GM12872 (cell line): ENCODE data around the gene TMEM184B.

Experiments
- TF ChIP-seq, protein P1 (sequence below): IDR thresholded peaks from 3 replicates; pipeline ENCODE4 v1.5.1; 2011; ENCODE audit warnings: low read depth, mild to moderate bottlenecking, low read length, moderate library complexity; ENCODE audit not compliant: insufficient read depth

Gene TMEM184B

DNA sequence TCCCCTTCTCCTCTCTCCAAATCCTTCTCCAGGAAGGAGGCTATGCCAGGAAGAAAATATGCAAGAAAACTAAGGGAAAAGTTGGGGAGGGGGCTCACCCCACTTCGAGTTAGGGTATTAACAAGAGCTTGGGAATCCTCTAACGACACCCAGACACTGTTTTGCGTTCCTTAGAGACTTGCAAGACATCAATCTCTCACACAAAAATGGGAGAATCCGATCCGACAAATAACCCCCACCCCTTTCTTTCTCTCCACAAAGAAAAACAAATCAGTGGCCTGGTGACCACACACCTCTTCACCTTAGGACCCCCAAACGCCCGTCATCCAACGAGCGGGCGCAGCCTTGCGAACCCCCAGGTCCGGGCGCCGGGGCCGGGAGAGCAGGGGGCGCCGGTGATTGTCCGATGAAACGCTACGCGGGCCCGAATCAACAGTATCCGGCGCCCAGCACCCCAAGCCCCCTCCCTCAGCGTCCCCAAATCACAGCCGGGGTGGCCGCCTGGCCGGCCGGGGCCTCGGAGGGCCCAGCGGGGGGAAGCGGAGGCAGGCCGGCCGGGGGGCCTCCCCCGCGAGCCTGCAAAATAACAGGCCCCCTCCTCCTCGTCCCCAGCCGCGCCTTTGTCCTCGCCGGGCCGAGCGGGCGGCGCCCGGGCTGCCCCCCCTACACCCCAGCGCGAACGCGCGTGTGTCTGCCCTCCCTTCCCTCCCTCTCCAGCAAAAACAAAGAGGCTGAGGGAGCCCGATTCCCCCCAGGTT is 43.7 kb upstream of the TMEM184B start:
- TF ChIP-seq, protein P1, sequence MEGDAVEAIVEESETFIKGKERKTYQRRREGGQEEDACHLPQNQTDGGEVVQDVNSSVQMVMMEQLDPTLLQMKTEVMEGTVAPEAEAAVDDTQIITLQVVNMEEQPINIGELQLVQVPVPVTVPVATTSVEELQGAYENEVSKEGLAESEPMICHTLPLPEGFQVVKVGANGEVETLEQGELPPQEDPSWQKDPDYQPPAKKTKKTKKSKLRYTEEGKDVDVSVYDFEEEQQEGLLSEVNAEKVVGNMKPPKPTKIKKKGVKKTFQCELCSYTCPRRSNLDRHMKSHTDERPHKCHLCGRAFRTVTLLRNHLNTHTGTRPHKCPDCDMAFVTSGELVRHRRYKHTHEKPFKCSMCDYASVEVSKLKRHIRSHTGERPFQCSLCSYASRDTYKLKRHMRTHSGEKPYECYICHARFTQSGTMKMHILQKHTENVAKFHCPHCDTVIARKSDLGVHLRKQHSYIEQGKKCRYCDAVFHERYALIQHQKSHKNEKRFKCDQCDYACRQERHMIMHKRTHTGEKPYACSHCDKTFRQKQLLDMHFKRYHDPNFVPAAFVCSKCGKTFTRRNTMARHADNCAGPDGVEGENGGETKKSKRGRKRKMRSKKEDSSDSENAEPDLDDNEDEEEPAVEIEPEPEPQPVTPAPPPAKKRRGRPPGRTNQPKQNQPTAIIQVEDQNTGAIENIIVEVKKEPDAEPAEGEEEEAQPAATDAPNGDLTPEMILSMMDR, result no peak

DNA sequence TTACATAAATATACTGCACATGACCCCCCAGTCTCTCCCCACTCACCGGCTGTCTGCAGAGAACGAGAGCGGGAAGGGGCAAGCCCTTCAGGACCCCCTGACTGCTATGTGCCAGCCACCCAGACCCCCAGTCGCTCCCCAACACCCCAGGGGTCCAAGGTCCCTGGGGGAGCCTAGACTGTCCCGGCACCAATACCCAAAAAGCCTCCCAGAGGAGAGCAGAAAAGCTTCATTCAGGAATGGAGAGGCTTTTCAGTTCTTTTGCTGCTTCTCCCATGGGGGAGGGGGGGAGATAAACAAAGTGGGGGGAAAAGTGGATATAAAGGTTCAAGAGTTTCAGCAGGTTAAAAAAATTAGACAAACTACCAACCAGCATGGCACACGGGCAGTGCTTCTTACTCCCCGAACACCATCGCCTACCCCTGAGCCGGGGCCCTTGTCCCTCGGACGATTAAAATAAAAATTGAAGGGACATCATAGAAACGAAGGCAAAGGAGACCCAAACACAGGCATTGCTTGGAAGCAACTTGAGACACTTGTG is 43.1 kb upstream of the TMEM184B start:
- TF ChIP-seq, protein P1, result no peak

GRCh38 chr22:38314933-38315822 is 42.4 kb upstream of the TMEM184B start:
- TF ChIP-seq, protein P1, result no peak

DNA sequence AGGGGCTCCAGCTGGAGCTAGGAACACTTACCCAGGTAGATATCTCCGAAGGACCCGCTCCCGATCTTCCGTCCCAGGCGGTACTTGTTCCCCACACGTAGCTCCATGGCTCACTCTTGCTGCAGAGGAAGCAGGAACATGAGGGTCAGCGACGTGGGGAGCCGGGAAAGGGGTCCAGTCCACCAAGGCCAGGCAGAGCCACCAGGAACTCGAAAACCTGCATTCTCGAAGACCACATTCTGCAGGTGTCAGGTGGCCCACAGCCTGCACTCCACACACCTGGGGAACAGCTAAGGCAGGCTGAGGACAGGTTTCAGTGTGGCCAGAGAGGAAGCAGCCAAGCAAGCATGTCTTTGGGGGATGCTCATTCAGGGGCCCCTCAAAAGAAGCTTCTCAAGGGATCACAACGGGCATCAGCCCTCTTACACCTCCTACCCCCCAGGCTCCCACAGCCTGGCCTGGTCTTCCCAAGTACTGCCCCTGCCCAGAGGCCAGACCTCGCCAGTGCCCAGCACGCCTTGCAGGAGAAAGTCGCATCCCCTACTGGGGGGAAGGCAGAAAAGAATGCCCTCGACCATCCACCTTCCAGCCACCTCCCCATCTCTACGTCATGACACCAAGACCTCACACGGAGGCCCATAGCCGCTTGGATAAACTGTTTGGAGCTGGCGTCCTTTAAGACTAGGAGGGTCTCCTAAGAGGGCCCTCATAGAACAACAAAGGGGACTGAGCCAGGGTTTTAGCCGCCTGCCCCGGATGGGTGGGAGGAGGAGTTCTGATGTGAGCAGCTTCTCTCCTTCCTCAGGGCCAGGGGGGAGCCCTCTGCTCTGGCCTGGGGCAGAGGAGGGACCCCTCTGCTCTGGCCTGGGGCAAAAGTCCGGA is 41.5 kb upstream of the TMEM184B start:
- TF ChIP-seq, protein P1, result 0 out of 3 replicates have a peak, but pooled peaks have one; percentile 17

- TF ChIP-seq, protein P1, result no peak
These were observed 40.7 kb upstream of the TMEM184B start for GRCh38 chr22:38313384-38313955.

DNA sequence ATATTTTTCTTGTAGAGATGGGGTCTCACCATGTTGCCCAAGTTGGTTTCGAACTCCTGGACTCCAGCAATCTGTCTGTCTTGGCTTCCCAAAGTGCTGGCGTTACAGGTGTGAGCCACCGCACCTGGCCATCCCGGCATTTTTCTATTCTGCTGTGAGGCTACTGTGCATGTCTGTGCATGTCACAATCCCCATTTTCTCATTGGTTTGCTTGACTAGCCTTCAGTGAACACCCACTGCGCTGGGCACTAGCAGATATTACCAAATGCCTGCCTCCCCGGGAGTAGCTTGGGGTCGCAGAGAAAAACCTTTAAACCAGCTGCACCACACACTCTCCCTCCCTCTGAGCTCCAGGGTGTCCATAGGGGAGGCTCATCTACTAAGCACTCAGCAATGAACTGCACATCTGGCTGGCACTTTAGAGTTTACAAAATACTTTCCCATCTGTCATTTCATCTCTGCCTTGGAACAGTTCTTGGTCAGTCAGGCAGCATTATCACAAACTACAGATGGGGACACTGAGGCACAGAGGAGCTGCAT is 39.5 kb upstream of the TMEM184B start:
- TF ChIP-seq, protein P1, result no peak
